NT2/D1 (cell line): Measurements from ENCODE around the gene SHROOM4.

Experiments
- SUZ12 ChIP-seq: IDR thresholded peaks from 2 replicates; pipeline ENCODE4 v1.6.1; 2011; ENCODE audit not compliant: insufficient read length, insufficient read depth; ENCODE audit errors: extremely low read depth
- YY1 ChIP-seq: IDR thresholded peaks from 2 replicates; pipeline ENCODE4 v1.6.1; 2011; ENCODE audit not compliant: insufficient read length, insufficient read depth
- ZNF274 ChIP-seq: IDR thresholded peaks from 2 replicates; pipeline ENCODE4 v1.6.1; 2011; ENCODE audit warnings: mild to moderate bottlenecking, low read depth, low read length

DNA sequence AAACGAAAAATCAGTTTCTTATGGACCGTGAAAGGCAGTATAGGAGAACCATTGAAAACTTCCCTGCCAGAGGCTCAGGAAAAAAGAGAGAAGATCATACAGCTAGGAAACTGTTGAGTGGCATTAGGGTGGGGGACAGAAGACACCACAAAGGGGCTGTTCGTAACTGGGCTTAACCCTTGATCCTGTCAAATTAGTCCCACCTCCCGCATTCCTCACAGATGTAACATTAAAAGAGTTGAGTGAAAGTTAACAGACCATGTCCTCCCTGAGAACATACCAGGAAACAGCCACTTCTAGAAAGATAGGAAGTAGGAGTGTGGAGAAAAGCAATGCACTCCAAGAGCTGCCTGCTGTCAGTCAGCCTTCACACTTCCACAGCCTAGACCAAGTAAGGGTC lies 8.7 kb downstream of the SHROOM4 start:
- TF ChIP-seq SUZ12 (no peak), YY1 (no peak), ZNF274 (no peak)
